Mesenchymal stem cell (in vitro differentiated cells and primary cell): ENCODE measurements around the gene VAPB.

ENCODE experiments used
- DNase-seq: peaks from one replicate; pipeline ENCODE4 v3.0.0-alpha.2; 2013
- H2AFZ ChIP-seq: one replicate; pipeline ENCODE4 v1.6.1; 2013; ENCODE audit warnings: low read depth, mild to moderate bottlenecking, control low read depth, inconsistent platforms, low read length, moderate library complexity
- H2AK5ac ChIP-seq: 2 replicates; pipeline ENCODE4 v1.6.1; 2013; ENCODE audit warnings: low read length, moderate library complexity, mild to moderate bottlenecking, inconsistent platforms; ENCODE audit not compliant: severe bottlenecking
- H2BK120ac ChIP-seq: one replicate; pipeline ENCODE4 v1.6.1; 2013; ENCODE audit warnings: low read depth, mild to moderate bottlenecking, inconsistent platforms, low read length, moderate library complexity
- H2BK12ac ChIP-seq, 2 experiments: one replicate each; pipeline ENCODE4 v1.6.1; 2013; ENCODE audit warnings: inconsistent platforms in 2 of 2, low read length in 2 of 2, mild to moderate bottlenecking in 2 of 2, moderate library complexity in 2 of 2, control low read depth in 1 of 2
- H2BK15ac ChIP-seq: one replicate; pipeline ENCODE4 v1.6.1; 2013; ENCODE audit warnings: mild to moderate bottlenecking, low read depth, inconsistent platforms; ENCODE audit not compliant: poor library complexity, severe bottlenecking
- H2BK5ac ChIP-seq: 2 replicates; pipeline ENCODE4 v1.6.1; 2013; ENCODE audit warnings: low read depth, mild to moderate bottlenecking, low read length, control low read depth, inconsistent platforms; ENCODE audit not compliant: poor library complexity, severe bottlenecking
- H3K14ac ChIP-seq, 2 experiments: one replicate each; pipeline ENCODE4 v1.6.1; 2013; ENCODE audit warnings: inconsistent platforms in 2 of 2, low read length in 2 of 2, control low read depth in 1 of 2, mild to moderate bottlenecking in 1 of 2, moderate library complexity in 1 of 2
- H3K18ac ChIP-seq, 2 experiments: one replicate each; pipeline ENCODE4 v1.6.1; 2013; ENCODE audit warnings: inconsistent platforms in 2 of 2, low read length in 2 of 2, control low read depth in 1 of 2, low read depth in 1 of 2, mild to moderate bottlenecking in 1 of 2
- H3K23ac ChIP-seq, 2 experiments: one replicate each; pipeline ENCODE4 v1.6.1; 2013; ENCODE audit warnings: inconsistent platforms in 2 of 2, low read length in 2 of 2, mild to moderate bottlenecking in 2 of 2, moderate library complexity in 2 of 2, control low read depth in 1 of 2
- H3K27ac ChIP-seq: 2 replicates; pipeline ENCODE4 v1.5.1; 2013; ENCODE audit warnings: mild to moderate bottlenecking, moderate library complexity, low read length, control low read depth, inconsistent platforms; ENCODE audit not compliant: poor library complexity, severe bottlenecking
- H3K27me3 ChIP-seq, 2 experiments: 2 replicates each; pipeline versions ENCODE4 v1.6.1 to v1.7.0; 2013; ENCODE audit warnings: low read length in 2 of 2, mild to moderate bottlenecking in 2 of 2, moderate library complexity in 2 of 2, control low read depth in 1 of 2, inconsistent platforms in 1 of 2; ENCODE audit not compliant: control insufficient read depth in 1 of 2, insufficient read depth in 1 of 2
- H3K36me3 ChIP-seq, 2 experiments: 2 replicates each; pipeline versions ENCODE4 v1.6.1 to v1.7.0; 2013; ENCODE audit warnings: low read length in 2 of 2, control low read depth in 1 of 2, inconsistent platforms in 1 of 2, low read depth in 1 of 2, mild to moderate bottlenecking in 1 of 2; ENCODE audit not compliant: insufficient read depth in 2 of 2, control insufficient read depth in 1 of 2
- H3K4ac ChIP-seq, 2 experiments: one replicate each; pipeline ENCODE4 v1.6.1; 2013; ENCODE audit warnings: inconsistent platforms in 2 of 2, low read length in 2 of 2, mild to moderate bottlenecking in 2 of 2, moderate library complexity in 2 of 2, control low read depth in 1 of 2, low read depth in 1 of 2
- H3K4me1 ChIP-seq: 2 replicates; pipeline ENCODE4 v1.6.1; 2013; ENCODE audit warnings: low read depth, low read length, control low read depth; ENCODE audit not compliant: control insufficient read depth, insufficient read depth
- H3K4me2 ChIP-seq: 2 replicates; pipeline ENCODE4 v1.6.1; 2013; ENCODE audit warnings: low read length, mild to moderate bottlenecking, inconsistent platforms; ENCODE audit not compliant: poor library complexity, severe bottlenecking
- H3K4me3 ChIP-seq, 2 experiments: 2 replicates each; pipeline versions ENCODE4 v1.5.1 to v1.7.0; 2013; ENCODE audit warnings: low read length in 2 of 2, mild to moderate bottlenecking in 2 of 2, control low read depth in 1 of 2, low read depth in 1 of 2; ENCODE audit not compliant: insufficient read depth in 1 of 2
- H3K79me1 ChIP-seq: replicated peaks from 2 replicates; pipeline ENCODE4 v1.6.1; 2013; ENCODE audit warnings: mild to moderate bottlenecking, control low read depth, low read length, inconsistent platforms; ENCODE audit not compliant: poor library complexity, severe bottlenecking
- H3K9ac ChIP-seq: 2 replicates; pipeline ENCODE4 v1.7.0; 2013; ENCODE audit warnings: mild to moderate bottlenecking, low read length, moderate library complexity
- H3K9me3 ChIP-seq: 2 replicates; pipeline ENCODE4 v1.7.0; 2013; ENCODE audit warnings: mild to moderate bottlenecking, low read length; ENCODE audit not compliant: control insufficient read depth
- H4K8ac ChIP-seq: one replicate; pipeline ENCODE4 v1.6.1; 2013; ENCODE audit warnings: inconsistent platforms, mild to moderate bottlenecking, low read length, moderate library complexity
- H4K91ac ChIP-seq: one replicate; pipeline ENCODE4 v1.6.1; 2013; ENCODE audit warnings: mild to moderate bottlenecking, low read length, inconsistent platforms
- WGBS: methylation state at CpG from one replicate; pipeline ENCODE4 v1.1.7; 2013; ENCODE audit warnings: mixed read lengths; 5-methylcytosine and 5-hydroxymethylcytosine counted together

VAPB gene

GRCh38 chr20:58390659-58391035 is 1.6 kb downstream of the VAPB start:
- no peak overlapping the region for H4K91ac ChIP-seq
- no peaks in the 10 kb centered on the region for H3K79me1 ChIP-seq
- H2AK5ac ChIP-seq, result no peak overlapping the region
- H2BK15ac ChIP-seq, result no peak overlapping the region
- H3K9ac ChIP-seq, result no peak overlapping the region
- no peak overlapping the region for H3K18ac ChIP-seq
- H3K4me1 ChIP-seq, result peaks cover 7% of the 10 kb centered on the region
- no peak overlapping the region for H2BK12ac ChIP-seq
- H3K4ac ChIP-seq, result no peak overlapping the region
- H3K4me3 ChIP-seq, result peak overlapping the region in 1 of 2 experiments; percentile 91
- no peak overlapping the region for H2BK5ac ChIP-seq
- H2AFZ ChIP-seq, result no peak overlapping the region
- no peak overlapping the region for H3K23ac ChIP-seq
- no peak overlapping the region for H3K14ac ChIP-seq
- H3K36me3 ChIP-seq, result peaks cover 4 to 26% of the 10 kb centered on the region in 2 experiments
- no peak overlapping the region for H4K8ac ChIP-seq
- H3K4me2 ChIP-seq, result no peak overlapping the region
- no peak overlapping the region for H2BK120ac ChIP-seq
- H3K27me3 ChIP-seq, result no peaks in the 10 kb centered on the region
- H3K27ac ChIP-seq, result no peak overlapping the region
- 98% methylated on average over 7 of the region's 8 CpGs for WGBS
- no peak for DNase-seq
- H3K9me3 ChIP-seq, result peaks cover 3% of the 10 kb centered on the region

- peak overlapping the region; percentile 7 for H3K9ac ChIP-seq
- no peak overlapping the region for H3K4ac ChIP-seq
- H3K14ac ChIP-seq, result no peak overlapping the region
- H3K4me3 ChIP-seq, result no peak overlapping the region
- DNase-seq, result no peak
- H3K36me3 ChIP-seq, result peaks cover 4 to 26% of the 10 kb centered on the region in 2 experiments
- H3K27ac ChIP-seq, result no peak overlapping the region
- no peak overlapping the region for H3K4me2 ChIP-seq
- no peak overlapping the region for H2AK5ac ChIP-seq
- no peak overlapping the region for H4K91ac ChIP-seq
- peaks cover 3% of the 10 kb centered on the region for H3K9me3 ChIP-seq
- no peak overlapping the region for H2BK15ac ChIP-seq
- no peaks in the 10 kb centered on the region for H3K27me3 ChIP-seq
- no peak overlapping the region for H4K8ac ChIP-seq
- H2BK5ac ChIP-seq, result no peak overlapping the region
- WGBS, result 91% methylated on average over 4 of the region's 4 CpGs
- no peak overlapping the region for H2AFZ ChIP-seq
- H3K18ac ChIP-seq, result no peak overlapping the region
- H2BK12ac ChIP-seq, result no peak overlapping the region
- H3K4me1 ChIP-seq, result peaks cover 7% of the 10 kb centered on the region
- no peaks in the 10 kb centered on the region for H3K79me1 ChIP-seq
- H2BK120ac ChIP-seq, result no peak overlapping the region
- H3K23ac ChIP-seq, result no peak overlapping the region
These were observed 3.3 kb downstream of the VAPB start for GRCh38 chr20:58392286-58392685.

GRCh38 chr20:58393299-58393698 is 4.3 kb downstream of the VAPB start:
- H3K79me1 ChIP-seq, result peaks cover 1% of the 10 kb centered on the region
- no peak overlapping the region for H3K9ac ChIP-seq
- no peak overlapping the region for H3K4ac ChIP-seq
- H2BK5ac ChIP-seq, result no peak overlapping the region
- H3K9me3 ChIP-seq, result no peaks in the 10 kb centered on the region
- H2BK12ac ChIP-seq, result no peak overlapping the region
- no peak overlapping the region for H2BK15ac ChIP-seq
- H3K23ac ChIP-seq, result no peak overlapping the region
- H3K27me3 ChIP-seq, result no peaks in the 10 kb centered on the region
- no peak overlapping the region for H3K4me2 ChIP-seq
- no peak overlapping the region for H2BK120ac ChIP-seq
- H3K4me1 ChIP-seq, result peaks cover 7% of the 10 kb centered on the region
- H3K4me3 ChIP-seq, result no peak overlapping the region
- no peak overlapping the region for H4K8ac ChIP-seq
- no peak overlapping the region for H2AFZ ChIP-seq
- peaks cover 4 to 32% of the 10 kb centered on the region in 2 experiments for H3K36me3 ChIP-seq
- H4K91ac ChIP-seq, result no peak overlapping the region
- DNase-seq, result peak; percentile 84
- H3K14ac ChIP-seq, result no peak overlapping the region
- no peak overlapping the region for H3K18ac ChIP-seq
- H2AK5ac ChIP-seq, result no peak overlapping the region
- 10% methylated on average over 1 of the region's 3 CpGs for WGBS
- no peak overlapping the region for H3K27ac ChIP-seq

- Histone ChIP-seq H2BK12ac (no peak overlapping the region), H3K27ac (no peak overlapping the region), H2BK5ac (no peak overlapping the region), H2BK15ac (no peak overlapping the region), H3K9me3 (no peaks in the 10 kb centered on the region), H3K4me1 (peaks cover 8% of the 10 kb centered on the region), H3K79me1 (peaks cover 2% of the 10 kb centered on the region), H3K4me2 (no peak overlapping the region), H3K23ac (no peak overlapping the region), H4K8ac (no peak overlapping the region), H3K14ac (no peak overlapping the region), H4K91ac (no peak overlapping the region), H2BK120ac (no peak overlapping the region), H3K4me3 (no peak overlapping the region), H3K27me3 (no peaks in the 10 kb centered on the region), H3K18ac (no peak overlapping the region), H2AFZ (no peak overlapping the region), H2AK5ac (no peak overlapping the region), H3K36me3 (peaks cover 4 to 33% of the 10 kb centered on the region in 2 experiments), H3K4ac (no peak overlapping the region), H3K9ac (no peak overlapping the region)
- no CpG with 5 or more reads among the region's 4 CpGs for WGBS
- no peak for DNase-seq
These were observed 5.8 kb downstream of the VAPB start for GRCh38 chr20:58394801-58395200.
